Colon (tissue), 2 donors: ENCODE measurements around the gene RSPO1.

Experiments
- FAIRE-seq: peaks from 2 replicates; lab custom pipeline; 2012; peaks lifted over from hg19 to GRCh38; lab: Jason Lieb, UNC
- donor health status: control.
- donor health status: control.

RSPO1 gene

DNA sequence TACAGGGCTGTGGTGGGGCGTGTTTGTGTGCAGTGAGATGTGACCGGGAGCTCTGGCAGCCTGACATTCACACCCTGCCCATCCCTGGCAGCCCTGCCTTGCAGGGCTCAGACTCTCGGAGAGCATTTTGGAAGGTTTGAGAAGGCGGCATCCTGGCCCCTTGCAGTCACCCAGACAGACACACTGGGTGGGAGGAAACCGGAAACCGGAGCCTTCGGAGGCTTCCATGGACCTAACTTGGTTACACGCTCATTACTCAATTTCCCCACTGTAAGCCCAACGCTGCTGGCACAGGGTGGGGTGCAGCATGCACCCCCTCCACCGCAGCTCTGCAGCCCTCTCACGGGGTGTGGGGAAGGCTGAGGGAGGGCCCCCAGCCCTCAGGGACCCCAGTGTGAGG is 22.2 kb upstream of the RSPO1 start:
- FAIRE-seq: no peak

DNA sequence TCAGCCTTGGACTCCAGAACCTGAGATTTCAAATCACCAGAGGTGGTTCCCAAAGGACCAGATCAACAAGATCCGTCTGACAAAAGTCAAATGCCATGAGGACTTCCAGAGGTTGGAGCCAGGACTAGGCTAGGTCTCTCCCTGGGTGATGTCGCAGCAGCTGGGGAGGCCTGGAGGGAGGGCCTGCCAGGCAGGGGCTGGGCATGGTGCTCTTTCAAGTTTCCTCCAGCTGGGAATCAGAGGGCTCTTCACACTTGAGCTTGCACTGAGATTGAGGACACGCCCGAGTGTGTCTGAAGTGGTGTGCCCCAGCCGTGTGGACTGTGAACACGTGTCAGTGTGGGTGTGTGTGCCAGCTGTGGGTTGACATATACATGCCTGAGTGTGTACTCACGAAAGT is 21.3 kb upstream of the RSPO1 start:
- FAIRE-seq: no peak

- FAIRE-seq: no peak
Observed at GRCh38 chr1:37655274-37655673, 20.6 kb upstream of the RSPO1 start.

DNA sequence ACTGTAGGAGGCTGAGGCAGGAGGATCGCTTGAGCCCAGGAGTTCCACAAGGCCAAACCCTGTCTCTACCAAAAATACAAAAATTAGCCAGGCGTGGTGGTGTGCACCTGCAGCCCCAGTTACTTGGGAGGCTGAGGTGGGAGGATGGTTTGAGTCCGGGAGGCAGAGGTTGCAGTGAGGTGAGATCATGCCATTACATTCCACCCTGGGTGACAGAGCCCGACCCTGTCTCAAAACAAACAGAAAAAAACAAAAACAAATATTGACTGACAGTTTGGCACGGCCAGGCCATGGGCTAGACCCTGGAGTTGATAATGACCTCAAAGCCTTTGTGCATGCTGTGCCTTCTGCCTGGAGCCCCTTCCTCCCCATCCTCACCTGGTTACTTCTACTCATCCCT is 19.2 kb upstream of the RSPO1 start:
- FAIRE-seq: no peak

DNA sequence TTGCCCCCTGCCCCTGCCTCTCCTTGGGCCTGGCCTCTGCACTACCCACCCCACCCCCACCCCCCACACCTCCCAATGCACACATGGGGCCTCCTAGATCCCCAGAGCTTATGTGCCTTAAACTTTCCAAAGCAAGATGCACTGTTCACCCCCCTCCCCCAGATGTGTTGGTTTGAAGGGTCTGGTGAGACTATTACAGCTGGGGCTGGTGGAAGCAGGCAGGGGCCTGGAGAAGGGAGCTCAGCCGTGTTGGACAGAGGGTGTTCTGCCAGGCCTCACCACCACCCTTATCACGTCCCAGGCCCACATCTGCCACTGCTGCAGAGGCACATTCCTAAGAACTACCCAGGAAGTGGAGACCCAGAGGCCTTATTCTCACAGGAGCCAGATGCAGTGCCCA is 18.3 kb upstream of the RSPO1 start:
- FAIRE-seq: no peak

DNA sequence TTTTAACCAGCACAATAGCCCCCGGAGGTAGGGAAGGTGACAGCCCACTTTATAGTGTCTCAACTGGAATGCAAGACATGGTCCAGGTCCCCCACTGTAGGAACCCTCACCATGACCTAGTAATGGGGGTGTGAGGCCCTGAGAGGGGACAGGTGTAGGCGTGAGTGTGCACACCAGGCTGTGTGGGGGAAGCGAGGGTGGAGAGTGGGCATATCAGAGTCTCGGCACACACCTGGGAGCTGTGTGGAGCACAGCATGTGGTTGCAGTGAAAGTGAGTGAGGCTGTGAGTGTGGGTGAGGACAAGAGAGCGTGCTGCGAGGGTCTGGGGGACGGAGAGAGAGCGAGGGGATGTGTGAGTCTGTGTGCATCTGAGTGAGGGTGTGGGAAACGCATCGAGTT is 17.1 kb upstream of the RSPO1 start:
- FAIRE-seq: no peak

GRCh38 chr1:37650721-37651120 is 16.0 kb upstream of the RSPO1 start:
- FAIRE-seq: no peak

GRCh38 chr1:37650173-37650572 is 15.5 kb upstream of the RSPO1 start:
- no peak for FAIRE-seq

DNA sequence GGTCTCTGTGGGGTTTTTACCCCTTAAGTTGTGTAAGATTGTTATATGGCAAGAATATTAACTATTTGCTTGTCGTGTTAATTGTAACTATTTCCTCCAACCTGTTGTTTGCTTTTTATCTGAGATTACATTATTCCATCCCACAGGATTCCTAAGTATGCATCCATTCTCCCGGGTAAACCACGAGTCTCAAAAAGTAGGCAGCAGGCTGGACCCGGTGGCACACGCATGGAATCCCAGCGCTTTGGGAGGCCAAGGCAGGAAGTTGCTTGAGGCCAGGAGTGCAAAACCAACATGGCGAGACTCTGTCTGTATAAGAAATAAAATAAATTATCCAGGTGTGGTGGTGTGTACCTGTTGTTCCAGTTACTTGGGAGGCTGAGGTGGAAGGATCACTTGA is 12.6 kb upstream of the RSPO1 start:
- FAIRE-seq: no peak

DNA sequence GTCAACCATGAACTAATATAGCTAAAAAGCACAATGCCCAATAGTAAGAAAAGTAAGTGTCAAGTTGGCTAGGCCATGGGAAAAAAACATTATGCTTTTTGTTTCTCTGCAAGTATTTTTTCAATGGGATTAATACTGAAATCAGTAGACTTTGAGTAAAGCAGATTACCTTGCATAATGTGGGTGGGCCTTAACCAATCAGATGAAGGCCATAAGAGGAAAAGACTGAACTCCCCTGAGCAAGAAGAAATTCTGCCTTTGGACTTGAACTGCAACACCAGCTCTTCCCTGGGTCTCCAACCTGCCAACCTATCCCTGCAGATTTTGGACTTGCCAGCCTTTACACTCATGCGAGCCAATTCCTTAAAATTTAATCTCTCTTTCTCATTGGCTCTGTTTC is 6.4 kb upstream of the RSPO1 start:
- FAIRE-seq: no peak

- no peak for FAIRE-seq
Observed at GRCh38 chr1:37636435-37636834, 1.7 kb upstream of the RSPO1 start.

DNA sequence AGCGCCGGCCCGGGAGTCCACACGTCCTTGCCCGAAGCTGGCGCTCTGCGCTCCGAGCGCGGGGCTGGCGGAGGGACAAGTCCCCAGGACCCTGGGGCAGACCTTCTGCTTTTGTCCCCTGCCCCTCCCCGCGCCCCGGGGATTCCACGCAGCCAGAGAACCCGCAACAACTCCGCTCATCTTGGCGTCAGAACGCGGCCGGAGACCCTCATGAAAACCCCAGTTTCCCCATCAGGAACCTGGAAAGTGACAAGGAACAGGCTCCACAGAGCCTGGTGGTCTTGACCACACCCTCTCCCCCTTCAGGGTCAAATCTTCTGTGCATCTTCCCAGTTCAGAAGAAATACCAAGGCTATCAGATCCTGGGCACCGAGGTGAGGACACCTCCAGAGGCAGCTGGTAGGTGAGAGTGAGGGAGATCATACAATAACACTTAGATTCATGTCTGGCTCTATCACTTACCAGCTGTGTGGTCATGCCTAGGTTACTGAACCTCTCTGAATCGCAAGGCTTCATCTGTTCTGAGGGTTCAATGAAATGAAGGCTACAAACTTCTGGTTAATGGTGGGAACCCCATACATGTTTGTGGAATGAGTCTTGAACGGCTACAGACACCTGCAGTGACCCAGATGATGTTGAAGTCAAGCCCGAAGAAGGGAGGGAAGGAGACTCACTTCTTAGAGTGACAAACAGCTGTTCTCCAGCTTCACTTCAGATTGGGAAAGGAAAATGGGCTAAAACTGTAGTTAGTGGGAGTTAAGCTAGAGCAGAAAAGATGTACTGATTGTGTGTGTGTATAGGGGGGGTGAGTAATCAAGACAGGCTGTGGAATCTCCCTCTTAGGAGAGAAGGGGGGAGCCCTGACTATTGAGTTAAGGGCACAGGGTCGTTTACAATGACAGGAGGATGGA is 555 bp upstream of the RSPO1 start:
- no peak for FAIRE-seq

DNA sequence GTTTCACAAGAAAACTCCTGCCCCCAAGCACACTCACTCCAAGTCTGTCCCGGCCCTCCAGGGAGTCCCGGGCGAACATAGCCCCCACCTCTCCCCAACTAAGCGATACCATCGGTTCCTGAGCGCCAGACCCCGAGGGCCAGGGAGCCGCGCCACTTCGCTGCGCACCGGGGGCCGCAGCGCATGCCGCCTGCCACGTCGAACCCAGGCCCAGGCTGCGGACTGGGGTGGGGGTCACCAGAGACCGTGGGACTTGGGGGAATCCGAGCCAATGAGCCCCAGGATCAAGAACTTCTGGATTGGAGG is 801 bp downstream of the RSPO1 start:
- FAIRE-seq: no peak

- no peak for FAIRE-seq
Observed at GRCh38 chr1:37633040-37633937, 1.4 kb downstream of the RSPO1 start.

DNA sequence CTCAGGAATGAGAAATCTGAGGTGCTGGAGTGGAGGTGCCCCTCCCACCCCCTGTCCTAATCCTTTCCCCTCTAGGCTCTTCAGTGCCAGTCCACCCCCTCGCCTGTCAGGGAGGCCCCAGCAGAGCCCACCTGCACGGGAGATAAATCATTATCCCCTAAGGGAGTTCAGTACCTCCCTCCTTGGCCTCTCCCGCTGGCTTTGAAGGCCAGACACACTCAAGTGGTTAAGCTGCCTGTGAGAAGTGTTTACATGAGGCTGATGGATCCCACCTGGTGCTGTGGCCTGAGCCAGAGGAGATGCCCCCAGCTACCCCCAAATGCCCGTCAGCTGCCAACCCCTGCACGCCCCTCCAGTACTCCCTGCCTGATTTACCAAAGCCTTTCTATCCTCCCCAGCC is 3.7 kb downstream of the RSPO1 start:
- no peak for FAIRE-seq

DNA sequence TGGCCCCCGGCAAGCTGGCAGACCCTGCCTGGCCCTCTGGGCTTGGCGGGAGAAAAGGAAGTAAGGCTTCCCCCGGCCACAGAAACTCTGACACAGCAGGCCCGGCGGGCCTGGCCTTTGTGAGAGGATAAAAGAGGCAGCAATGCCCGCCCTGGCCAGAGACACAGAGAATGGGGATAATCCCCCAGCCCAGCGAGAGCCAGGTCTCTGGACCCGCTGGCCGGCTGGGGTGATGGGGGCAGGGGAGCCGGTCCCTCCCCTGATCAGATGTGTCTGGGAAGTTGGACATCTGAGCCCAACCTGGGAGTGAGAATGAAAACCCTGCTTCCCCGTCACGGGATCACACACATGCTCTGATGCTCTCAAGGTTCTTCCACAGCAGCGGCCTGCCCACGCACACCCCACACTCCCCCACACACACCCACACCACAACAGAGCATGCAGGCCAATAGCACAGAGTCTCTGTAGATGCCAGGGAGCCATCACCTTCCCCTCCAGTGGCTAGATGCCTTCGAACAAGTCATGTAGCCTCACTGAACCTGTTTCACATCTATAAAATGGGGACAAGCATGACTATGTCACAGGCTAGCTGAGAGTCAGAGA is 4.2 kb downstream of the RSPO1 start:
- no peak for FAIRE-seq

GRCh38 chr1:37629726-37630425 is 4.8 kb downstream of the RSPO1 start:
- no peak for FAIRE-seq

DNA sequence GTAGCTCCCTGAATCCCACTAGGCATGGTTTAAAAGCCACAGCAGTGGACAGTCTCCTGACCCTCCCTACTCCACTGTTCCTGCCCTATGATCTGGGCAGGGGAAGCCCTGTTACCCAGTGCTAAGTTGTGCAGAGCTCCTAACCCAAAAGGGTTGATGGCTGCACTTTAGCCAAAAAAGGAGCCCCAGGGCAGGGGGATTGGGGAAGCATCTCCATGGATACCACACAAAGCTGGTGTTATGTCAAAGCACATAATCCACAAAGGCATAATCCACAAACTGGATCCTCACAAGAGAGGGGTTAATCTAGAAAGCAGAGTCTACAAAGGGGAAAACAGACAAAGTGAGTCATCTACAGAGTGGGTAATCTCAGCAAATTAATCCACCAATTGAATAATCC is 5.7 kb downstream of the RSPO1 start:
- FAIRE-seq: no peak

- no peak for FAIRE-seq
Observed at GRCh38 chr1:37628026-37628556, 6.6 kb downstream of the RSPO1 start.

- no peak for FAIRE-seq
Observed at GRCh38 chr1:37622131-37622530, 12.6 kb downstream of the RSPO1 start.

- no peak for FAIRE-seq
Observed at GRCh38 chr1:37621326-37621870, 13.3 kb downstream of the RSPO1 start.

GRCh38 chr1:37620707-37621106 is 14.0 kb downstream of the RSPO1 start:
- FAIRE-seq: no peak
